H1 (cell line): ENCODE data around the gene PELI2. TPM values are rescaled to one million over a fixed set of nuclear protein-coding genes. Genes with fewer than 3 reads are reported as not detected.

Source experiments
- CTCF ChIA-PET: fragments of 300-600 bp; sonication (Branson Sonifier 250); formaldehyde crosslinking; loops from one replicate; lab custom pipeline; 2021; ENCODE audit not compliant: partially characterized antibody; lab: Charles Lee
- POLR2A ChIA-PET: fragments of 300-600 bp; sonication (Branson Sonifier 250); formaldehyde crosslinking; loops from one replicate; lab custom pipeline; 2021; ENCODE audit warnings: inconsistent platforms; ENCODE audit not compliant: partially characterized antibody; lab: Charles Lee
- DNase-seq, 2 experiments: peaks; one replicate each; pipeline versions ENCODE4 v3.0.0 to v3.0.0-alpha.2; 2010 to 2022; ENCODE audit warnings: low spot score in 2 of 2, low read depth in 1 of 2, mixed read lengths in 1 of 2
- FAIRE-seq: peaks from 2 replicates; lab custom pipeline; 2011; peaks lifted over from hg19 to GRCh38; lab: Jason Lieb, UNC
- H2AFZ ChIP-seq: 2 replicates; pipeline ENCODE4 v1.8.1; 2012; ENCODE audit warnings: low read length, inconsistent platforms
- H2AK5ac ChIP-seq: 2 replicates; pipeline ENCODE4 v1.6.1; 2013; ENCODE audit warnings: low read depth, low read length
- H2BK120ac ChIP-seq: replicated peaks from 2 replicates; pipeline ENCODE3; 2013; ENCODE audit warnings: low read depth, low read length, inconsistent platforms
- H2BK12ac ChIP-seq: 2 replicates; pipeline ENCODE4 v1.6.1; 2013; ENCODE audit warnings: low read depth, low read length
- H2BK15ac ChIP-seq: 2 replicates; pipeline ENCODE4 v1.6.1; 2013; ENCODE audit warnings: low read length
- H2BK20ac ChIP-seq: 2 replicates; pipeline ENCODE4 v1.6.1; 2013; ENCODE audit warnings: low read length
- H2BK5ac ChIP-seq: 2 replicates; pipeline ENCODE4 v1.6.1; 2013; ENCODE audit warnings: low read depth, low read length
- H3K14ac ChIP-seq: 2 replicates; pipeline ENCODE4 v1.6.1; 2013; ENCODE audit warnings: inconsistent platforms; ENCODE audit not compliant: insufficient read length
- H3K18ac ChIP-seq: 2 replicates; pipeline ENCODE4 v1.6.1; 2013; ENCODE audit warnings: low read length; ENCODE audit errors: extremely low read depth
- H3K23ac ChIP-seq: 2 replicates; pipeline ENCODE4 v1.6.1; 2013; ENCODE audit warnings: inconsistent platforms; ENCODE audit not compliant: insufficient read length
- H3K23me2 ChIP-seq: 2 replicates; pipeline ENCODE4 v1.6.1; 2013; ENCODE audit warnings: low read depth, low read length
- H3K27ac ChIP-seq: 2 replicates; pipeline ENCODE4 v1.6.1; 2011; ENCODE audit warnings: low read depth, low read length, inconsistent platforms
- H3K27me3 ChIP-seq, 4 experiments: replicated peaks in 1 of 4; 1 replicate in 1 of 4; 2 replicates in 3 of 4; pipeline versions ENCODE4 v1.6.1 to v1.8.1; 2011 to 2013; ENCODE audit warnings: low read length in 3 of 4, mild to moderate bottlenecking in 3 of 4, inconsistent platforms in 2 of 4, mixed read lengths in 2 of 4, moderate library complexity in 1 of 4; ENCODE audit not compliant: control insufficient read depth in 3 of 4, insufficient read depth in 3 of 4; ENCODE audit errors: extremely low read depth in 1 of 4
- H3K36me3 ChIP-seq, 4 experiments: 2 replicates each; pipeline versions ENCODE4 v1.6.1 to v1.8.1; 2011 to 2013; ENCODE audit warnings: mild to moderate bottlenecking in 4 of 4, low read length in 3 of 4, moderate library complexity in 2 of 4, control low read depth in 1 of 4, inconsistent platforms in 1 of 4; ENCODE audit not compliant: insufficient read depth in 4 of 4, control insufficient read depth in 2 of 4
- H3K4ac ChIP-seq: replicated peaks from 2 replicates; pipeline ENCODE3; 2013; ENCODE audit warnings: low read length, low read depth, mixed read lengths, inconsistent platforms; ENCODE audit not compliant: insufficient read length
- H3K4me1 ChIP-seq, 4 experiments: replicated peaks in 1 of 4; 1 replicate in 1 of 4; 2 replicates in 3 of 4; pipeline versions ENCODE4 v1.6.1 to v1.8.1; 2011 to 2013; ENCODE audit warnings: low read length in 3 of 4, inconsistent platforms in 2 of 4, mixed read lengths in 1 of 4; ENCODE audit not compliant: insufficient read depth in 4 of 4, control insufficient read depth in 3 of 4
- H3K4me2 ChIP-seq, 2 experiments: 2 replicates each; pipeline versions ENCODE4 v1.6.1 to v1.8.1; 2011 to 2013; ENCODE audit warnings: low read depth in 2 of 2, low read length in 2 of 2, control low read depth in 1 of 2, inconsistent platforms in 1 of 2, mild to moderate bottlenecking in 1 of 2; ENCODE audit not compliant: insufficient read depth in 1 of 2
- H3K4me3 ChIP-seq, 4 experiments: fragments of 200-600, 300-600 bp in 1 of 4; sonication (generic), shearing (Covaris generic), sonication (Bioruptor Twin) in 1 of 4; 2 replicates each; pipeline versions ENCODE4 v1.5.1 to v1.8.1; 2011 to 2016; ENCODE audit warnings: low read length in 4 of 4, low read depth in 3 of 4, control low read depth in 2 of 4, inconsistent platforms in 2 of 4, mild to moderate bottlenecking in 2 of 4, mixed read lengths in 1 of 4, moderate library complexity in 1 of 4; ENCODE audit not compliant: insufficient read depth in 2 of 4; ENCODE audit errors: extremely low read depth in 1 of 4
- H3K56ac ChIP-seq: replicated peaks from 2 replicates; pipeline ENCODE3; 2013; ENCODE audit warnings: low read depth, mild to moderate bottlenecking, mixed read lengths, low read length, inconsistent platforms; ENCODE audit not compliant: insufficient read length
- H3K79me1 ChIP-seq: 2 replicates; pipeline ENCODE4 v1.6.1; 2013; ENCODE audit warnings: low read depth, low read length, control low read depth
- H3K79me2 ChIP-seq, 2 experiments: 2 replicates each; pipeline versions ENCODE4 v1.6.1 to v1.8.1; 2012 to 2013; ENCODE audit warnings: low read length in 2 of 2, mild to moderate bottlenecking in 2 of 2, inconsistent platforms in 1 of 2; ENCODE audit not compliant: insufficient read depth in 2 of 2, control insufficient read depth in 1 of 2
- H3K9ac ChIP-seq, 4 experiments: replicated peaks in 1 of 4; 1 replicate in 1 of 4; 2 replicates in 3 of 4; pipeline versions ENCODE4 v1.6.1 to v1.8.1; 2011 to 2013; ENCODE audit warnings: low read depth in 3 of 4, low read length in 3 of 4, control low read depth in 2 of 4, mild to moderate bottlenecking in 2 of 4, moderate library complexity in 2 of 4, inconsistent platforms in 1 of 4; ENCODE audit errors: extremely low read depth in 1 of 4
- H3K9me3 ChIP-seq, 2 experiments: 2 replicates each; pipeline versions ENCODE4 v1.6.1 to v1.8.1; 2012 to 2013; ENCODE audit warnings: mild to moderate bottlenecking in 2 of 2, moderate library complexity in 2 of 2, control low read depth in 1 of 2, inconsistent platforms in 1 of 2, low read depth in 1 of 2, low read length in 1 of 2, mixed read lengths in 1 of 2; ENCODE audit not compliant: insufficient read depth in 2 of 2
- H4K20me1 ChIP-seq, 2 experiments: replicated peaks in 1 of 2; 2 replicates each; pipeline versions ENCODE3 to v1.8.1; 2011 to 2013; ENCODE audit warnings: inconsistent platforms in 2 of 2, low read length in 2 of 2, mild to moderate bottlenecking in 1 of 2; ENCODE audit not compliant: insufficient read depth in 2 of 2, control insufficient read depth in 1 of 2
- H4K5ac ChIP-seq: 2 replicates; pipeline ENCODE4 v1.6.1; 2013; ENCODE audit warnings: low read length, low read depth, mixed read lengths, inconsistent platforms; ENCODE audit not compliant: insufficient read length
- H4K8ac ChIP-seq: 2 replicates; pipeline ENCODE4 v1.8.0; 2013; ENCODE audit warnings: mild to moderate bottlenecking, moderate library complexity, low read length, inconsistent platforms; ENCODE audit not compliant: insufficient read depth; ENCODE audit errors: extremely low read depth
- H4K91ac ChIP-seq: replicated peaks from 2 replicates; pipeline ENCODE3; 2013; ENCODE audit warnings: low read length, mixed read lengths, inconsistent platforms; ENCODE audit not compliant: insufficient read length
- BCL11A ChIP-seq, 2 experiments: IDR thresholded peaks; one replicate each; pipeline ENCODE4 v1.6.1; 2011; ENCODE audit warnings: low read depth in 2 of 2, low read length in 2 of 2, mild to moderate bottlenecking in 2 of 2
- CEBPB ChIP-seq: IDR thresholded peaks from 2 replicates; pipeline ENCODE4 v1.6.1; 2012; ENCODE audit warnings: low read depth, low read length
- KDM5A ChIP-seq: fragments of 200-600 bp; IDR thresholded peaks from 2 replicates; pipeline ENCODE4 v1.7.1; 2012; ENCODE audit warnings: mild to moderate bottlenecking, low read length, inconsistent platforms, mixed read lengths
- POLR2AphosphoS5 ChIP-seq: IDR thresholded peaks from 2 replicates; pipeline ENCODE4 v1.6.1; 2011; ENCODE audit warnings: low read depth, low read length
- POU5F1 ChIP-seq: IDR thresholded peaks from 2 replicates; pipeline ENCODE4 v1.6.1; 2011; ENCODE audit warnings: low read depth, mild to moderate bottlenecking, low read length, moderate library complexity
- RNF2 ChIP-seq: fragments of 200-900, 300-1000 bp; sonication (generic); IDR thresholded peaks from 2 replicates; pipeline ENCODE4 v1.7.1; 2016; ENCODE audit warnings: borderline replicate concordance, low read depth, mild to moderate bottlenecking, antibody characterized with exemption, low read length; ENCODE audit not compliant: poor library complexity, severe bottlenecking; ENCODE audit errors: missing control alignments
- RXRA ChIP-seq: IDR thresholded peaks from 2 replicates; pipeline ENCODE4 v1.6.1; 2011; ENCODE audit warnings: low read depth, mild to moderate bottlenecking, low read length, moderate library complexity; ENCODE audit not compliant: insufficient read depth
- SP1 ChIP-seq: IDR thresholded peaks from 2 replicates; pipeline ENCODE4 v1.6.1; 2011; ENCODE audit warnings: low read depth, low read length
- TEAD4 ChIP-seq: IDR thresholded peaks from 2 replicates; pipeline ENCODE4 v1.6.1; 2012; ENCODE audit warnings: low read depth, low read length, inconsistent platforms, mixed read lengths
- YY1 ChIP-seq: IDR thresholded peaks from 2 replicates; pipeline ENCODE4 v1.6.1; 2011; ENCODE audit warnings: low read depth, mild to moderate bottlenecking, low read length
- WGBS, 2 experiments: shearing (Covaris generic) in 1 of 2; methylation state at CpG; one replicate each; pipeline versions ENCODE4 v1.1.6 to v1.1.7; 2013 to 2015; ENCODE audit warnings: low lambda C conversion rate in 2 of 2, mixed read lengths in 2 of 2, inconsistent platforms in 1 of 2, low coverage in 1 of 2, missing lambda C conversion rate in 1 of 2; ENCODE audit not compliant: insufficient replicate concordance in 2 of 2, insufficient coverage in 1 of 2, insufficient read length in 1 of 2; ENCODE audit errors: extremely low coverage in 1 of 2, missing lambda C conversion rate in 1 of 2; 5-methylcytosine and 5-hydroxymethylcytosine counted together
- polyA plus RNA-seq, 7 experiments: library from polyadenylated mRNA; depleted of rRNA in 3 of 7; stranded (reverse) in 5 of 7; unstranded in 2 of 7; fragments of >200 nt in 5 of 7; fragments of 200-250 nt in 2 of 7; gene quantifications; 1 replicate in 5 of 7; 2 replicates in 1 of 7; 4 replicates in 1 of 7; pipeline versions ENCODE4 v1.2.1 to v1.2.3, GENCODE V29; 2011 to 2013; ENCODE audit warnings: missing spikeins in 2 of 7, mixed read lengths in 2 of 7
- total RNA-seq: library from RNA; stranded (reverse); fragmentation: NEBNext Ultra II Directional; extraction: Animal tissue kit (Norgen Biotek cat#: 25700); gene quantifications from 2 replicates; pipeline ENCODE4 v1.2.1, GENCODE V29; 2021
- TF ChIP-seq, protein P1 (sequence below), 3 experiments: IDR thresholded peaks; 1 replicate in 2 of 3; 2 replicates in 1 of 3; pipeline versions ENCODE4 v1.5.1 to v1.6.1; 2011; ENCODE audit warnings: low read length in 3 of 3, mild to moderate bottlenecking in 3 of 3, inconsistent platforms in 2 of 3, low read depth in 1 of 3, moderate library complexity in 1 of 3; ENCODE audit not compliant: insufficient read depth in 1 of 3; ENCODE audit errors: control extremely low read depth in 1 of 3

Gene PELI2
- total and polyA plus RNA-seq, 2 of the 8 experiments (the other 6 are each of a cell fraction or from before 2014, with no cell fraction given) = 14.6 to 25.7 TPM

DNA sequence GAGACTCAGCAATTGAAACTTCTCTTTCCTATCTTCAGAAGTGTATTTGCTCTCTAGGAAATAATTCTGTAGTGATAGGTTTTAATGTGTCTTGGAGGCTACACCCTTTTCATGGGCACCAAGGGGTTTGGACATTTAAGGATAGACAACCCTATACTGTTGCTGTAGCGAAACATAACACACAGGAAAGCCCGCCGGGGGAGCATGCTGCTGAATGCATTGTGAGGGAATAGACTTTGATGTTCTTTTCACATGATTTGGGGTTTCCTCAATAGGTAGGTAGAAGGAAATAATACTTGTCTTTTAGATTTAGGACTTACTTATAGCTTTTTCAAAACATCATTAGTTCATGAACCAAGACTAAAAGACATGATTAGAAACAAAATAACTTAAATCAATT is 97.0 kb downstream of the PELI2 start:
- no peak overlapping the region for H3K4me2 ChIP-seq
- no peak overlapping the region for H3K9ac ChIP-seq
- ChIA-PET CTCF (interaction anchor here (1.2 to 2.2 kb wide), 2 partner anchors 11 to 509 kb away, joined by 3 to 6 read pairs; no protein-coding TSS in a partner anchor), POLR2A (interaction anchor here (1.3 to 1.4 kb wide), 2 partner anchors 11 to 36 kb away, joined by 3 read pairs; no protein-coding TSS in a partner anchor)
- no peaks in the 10 kb centered on the region for H4K20me1 ChIP-seq
- H2BK20ac ChIP-seq = no peak overlapping the region
- 0 out of 4 replicates have a peak, but pooled peaks cover 0 to 3% of the 10 kb centered on the region in 2 experiments for H3K79me2 ChIP-seq
- H3K23ac ChIP-seq = no peak overlapping the region
- no peak overlapping the region for H4K91ac ChIP-seq
- no peak overlapping the region for H3K14ac ChIP-seq
- no peak overlapping the region for H3K27ac ChIP-seq
- no peak for FAIRE-seq
- no peak overlapping the region for H2AFZ ChIP-seq
- no peaks in the 10 kb centered on the region; a peak in 1 of 8 replicates for H3K36me3 ChIP-seq
- H3K9me3 ChIP-seq = no peaks in the 10 kb centered on the region
- no peaks in the 10 kb centered on the region for H3K4me1 ChIP-seq
- H3K4me3 ChIP-seq = no peak overlapping the region
- H4K8ac ChIP-seq = no peak overlapping the region
- 90% methylated on average over 3 of the region's 3 CpGs; no CpG with 5 or more reads in 1 of the 2 experiments for WGBS, 2 experiments
- no peak overlapping the region for H3K18ac ChIP-seq
- no peak overlapping the region for H3K56ac ChIP-seq
- no peak overlapping the region for H4K5ac ChIP-seq
- H3K4ac ChIP-seq = no peak overlapping the region
- no peaks in the 10 kb centered on the region for H3K23me2 ChIP-seq
- H3K27me3 ChIP-seq = no peaks in the 10 kb centered on the region
- no peak for DNase-seq
- H2BK15ac ChIP-seq = no peak overlapping the region
- H2BK120ac ChIP-seq = no peak overlapping the region
- no peak overlapping the region for H2BK12ac ChIP-seq
- H3K79me1 ChIP-seq = peaks cover 5% of the 10 kb centered on the region; the same call in 1 of the 2 replicates
- no peak overlapping the region for H2AK5ac ChIP-seq
- H2BK5ac ChIP-seq = no peak overlapping the region
- TF ChIP-seq, protein P1, sequence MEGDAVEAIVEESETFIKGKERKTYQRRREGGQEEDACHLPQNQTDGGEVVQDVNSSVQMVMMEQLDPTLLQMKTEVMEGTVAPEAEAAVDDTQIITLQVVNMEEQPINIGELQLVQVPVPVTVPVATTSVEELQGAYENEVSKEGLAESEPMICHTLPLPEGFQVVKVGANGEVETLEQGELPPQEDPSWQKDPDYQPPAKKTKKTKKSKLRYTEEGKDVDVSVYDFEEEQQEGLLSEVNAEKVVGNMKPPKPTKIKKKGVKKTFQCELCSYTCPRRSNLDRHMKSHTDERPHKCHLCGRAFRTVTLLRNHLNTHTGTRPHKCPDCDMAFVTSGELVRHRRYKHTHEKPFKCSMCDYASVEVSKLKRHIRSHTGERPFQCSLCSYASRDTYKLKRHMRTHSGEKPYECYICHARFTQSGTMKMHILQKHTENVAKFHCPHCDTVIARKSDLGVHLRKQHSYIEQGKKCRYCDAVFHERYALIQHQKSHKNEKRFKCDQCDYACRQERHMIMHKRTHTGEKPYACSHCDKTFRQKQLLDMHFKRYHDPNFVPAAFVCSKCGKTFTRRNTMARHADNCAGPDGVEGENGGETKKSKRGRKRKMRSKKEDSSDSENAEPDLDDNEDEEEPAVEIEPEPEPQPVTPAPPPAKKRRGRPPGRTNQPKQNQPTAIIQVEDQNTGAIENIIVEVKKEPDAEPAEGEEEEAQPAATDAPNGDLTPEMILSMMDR (IDR thresholded peaks at IDR 0.05; ENCODE audit: control extremely low read depth in 1 of 3, insufficient read depth in 1 of 3, low read depth in 1 of 3, low read length in 3 of 3) = no peak
- TF ChIP-seq POU5F1 (no peak), BCL11A (IDR thresholded peaks at IDR 0.05; ENCODE audit: low read depth in 2 of 2, low read length in 2 of 2) (no peak), SP1 (no peak), POLR2AphosphoS5 (no peak), CEBPB (no peak), KDM5A (no peak), TEAD4 (no peak), YY1 (no peak), RXRA (no peak), RNF2 (no peak)
